Testis (tissue), 2 donors: Measurements from ENCODE around the gene INSIG2.

ENCODE experiments used
- CTCF ChIP-seq, 3 experiments: fragments of 450-650 bp in 2 of 3; fragments of 200-600 bp in 1 of 3; sonication (generic) in 1 of 3; IDR thresholded peaks; one replicate each; pipeline ENCODE4 v1.5.1; 2016 to 2019; ENCODE audit warnings: antibody characterized with exemption in 3 of 3, mild to moderate bottlenecking in 2 of 3, moderate library complexity in 1 of 3
- POLR2A ChIP-seq: fragments of 450-650 bp; IDR thresholded peaks from one replicate; pipeline ENCODE4 v1.6.1; 2017; ENCODE audit warnings: antibody characterized with exemption, mild to moderate bottlenecking, moderate library complexity

GRCh38 chr2:118065015-118065706 lies 23.1 kb upstream of the INSIG2 start:
- no peak for TF ChIP-seq CTCF (IDR thresholded peaks at IDR 0.05)
- TF ChIP-seq POLR2A: no peak
